ENCODE data around the gene TENT4A.
A peak's percentile ranks its signal among the peaks of the same experiment; 100 is the strongest.

The TENT4A gene

GRCh38 chr5:6714226-6715041 is 1.2 kb downstream of the TENT4A start:
- H3K27ac ChIP-seq = peak overlapping the region; percentile 76 to 84

GRCh38 chr5:6715271-6715670 is 2.0 kb downstream of the TENT4A start:
- peak overlapping the region in 1 of 2 donors; percentile 76 for H3K27ac ChIP-seq
- H3K36me3 ChIP-seq = no peaks in the 10 kb centered on the region
- H3K4me3 ChIP-seq = peak overlapping the region; percentile 79 to 80
- intact Hi-C loops (cut with DNase I; ENCODE audit: low total_unique reads) = loop anchor here (10.0 kb wide), 1 partner anchor 270 kb away; the partner anchor contains the start of gene UBE2QL1
- no peaks in the 10 kb centered on the region for H3K27me3 ChIP-seq
- no peaks in the 10 kb centered on the region for H3K9me3 ChIP-seq
- no peak for DNase-seq
- H3K4me1 ChIP-seq = peaks cover 0 to 62% (median 51%) of the 10 kb centered on the region in 4 donors
- no peak for TF ChIP-seq CTCF (IDR thresholded peaks at IDR 0.05)

More at GRCh38 chr5:6714226-6715041, 1.2 kb downstream of the TENT4A start:
- no peaks in the 10 kb centered on the region for H3K27me3 ChIP-seq
- intact Hi-C loops (cut with DNase I; ENCODE audit: low total_unique reads) = loop anchor here (5.0 to 10.0 kb wide), 2 partner anchors 82 to 270 kb away; partner anchors contain the start of genes NSUN2, SRD5A1 and UBE2QL1
- no peaks in the 10 kb centered on the region for H3K36me3 ChIP-seq
- H3K4me1 ChIP-seq = peaks cover 0 to 54% (median 44%) of the 10 kb centered on the region in 4 donors
- DNase-seq = peak in 1 of 2 donors; percentile 72
- no peaks in the 10 kb centered on the region for H3K9me3 ChIP-seq
- TF ChIP-seq CTCF (IDR thresholded peaks at IDR 0.05) = no peak
- H3K4me3 ChIP-seq = peak overlapping the region; percentile 79 to 80

GRCh38 chr5:6715758-6716628 is 2.8 kb downstream of the TENT4A start:
- H3K27ac ChIP-seq = peak overlapping the region in 1 of 2 donors; percentile 76
- no peak for TF ChIP-seq CTCF (IDR thresholded peaks at IDR 0.05)
- intact Hi-C loops (cut with DNase I; ENCODE audit: low total_unique reads) = loop anchor here (10.0 kb wide), 1 partner anchor 271 kb away; the partner anchor contains the start of gene UBE2QL1

GRCh38 chr5:6716629-6717149 is 3.5 kb downstream of the TENT4A start:
- H3K36me3 ChIP-seq = no peaks in the 10 kb centered on the region
- H3K27ac ChIP-seq = no peak overlapping the region
- no peaks in the 10 kb centered on the region for H3K27me3 ChIP-seq
- DNase-seq = peak in 1 of 2 donors; percentile 56
- intact Hi-C loops (cut with DNase I; ENCODE audit: low total_unique reads) = loop anchor here (10.0 kb wide), 1 partner anchor 272 kb away; the partner anchor contains the start of gene UBE2QL1
- TF ChIP-seq CTCF (IDR thresholded peaks at IDR 0.05) = no peak
- H3K9me3 ChIP-seq = no peaks in the 10 kb centered on the region
- peak overlapping the region; percentile 79 to 80 for H3K4me3 ChIP-seq
- peaks cover 0 to 73% (median 60%) of the 10 kb centered on the region in 4 donors for H3K4me1 ChIP-seq

More at GRCh38 chr5:6715758-6716628, 2.8 kb downstream of the TENT4A start:
- Histone ChIP-seq H3K9me3 (no peaks in the 10 kb centered on the region), H3K4me3 (peak overlapping the region; percentile 79 to 80), H3K4me1 (peaks cover 0 to 70% (median 56%) of the 10 kb centered on the region in 4 donors), H3K36me3 (no peaks in the 10 kb centered on the region), H3K27me3 (no peaks in the 10 kb centered on the region)
- DNase-seq = peak in 1 of 2 donors; percentile 59

GRCh38 chr5:6717247-6717646 is 4.0 kb downstream of the TENT4A start:
- DNase-seq = no peak
- Histone ChIP-seq H3K9me3 (no peaks in the 10 kb centered on the region), H3K4me1 (peaks cover 0 to 75% (median 62%) of the 10 kb centered on the region in 4 donors), H3K27me3 (no peaks in the 10 kb centered on the region), H3K36me3 (no peaks in the 10 kb centered on the region), H3K4me3 (no peak overlapping the region), H3K27ac (no peak overlapping the region)
- intact Hi-C loops (cut with DNase I; ENCODE audit: low total_unique reads) = loop anchor here (10.0 kb wide), 1 partner anchor 272 kb away; the partner anchor contains the start of gene UBE2QL1
- no peak for TF ChIP-seq CTCF (IDR thresholded peaks at IDR 0.05)
